OCI-LY7 (cell line): ENCODE data around the gene STK4. TPM values are rescaled to one million over a fixed set of nuclear protein-coding genes. Genes with fewer than 3 reads are reported as not detected.

Experiments
- BruUV-seq: library from RNA; stranded (reverse); fragments of 400-500 nt; replicated peaks from 2 replicates; lab custom pipeline; 2021; lab: Mats Ljungman, UMichigan
- CTCF ChIA-PET: fragments of 300-600 bp; sonication (Branson Sonifier 250); formaldehyde crosslinking; loops from one replicate; lab custom pipeline; 2022; ENCODE audit warnings: antibody characterized with exemption; ENCODE audit not compliant: unreplicated experiment; lab: Charles Lee
- POLR2A ChIA-PET: fragments of 300-600 bp; sonication (Branson Sonifier 250); formaldehyde crosslinking; loops from one replicate; lab custom pipeline; 2022; ENCODE audit warnings: antibody characterized with exemption; lab: Charles Lee
- DNase-seq: peaks from one replicate; pipeline ENCODE4 v3.0.0-alpha.2; 2015; ENCODE audit warnings: low spot score
- H2AFZ ChIP-seq: fragments of 200-600 bp; sonication (generic), shearing (Covaris generic); 2 replicates; pipeline ENCODE4 v1.6.1; 2014; ENCODE audit warnings: mild to moderate bottlenecking, antibody characterized with exemption, low read length, moderate library complexity
- H3K27ac ChIP-seq: fragments of 200-600 bp; sonication (generic); 2 replicates; pipeline ENCODE4 v1.5.1; 2014; ENCODE audit warnings: mixed run types, low read depth, mild to moderate bottlenecking, moderate library complexity, low read length, inconsistent platforms; ENCODE audit not compliant: poor library complexity, severe bottlenecking
- H3K36me3 ChIP-seq: fragments of 200-600 bp; sonication (generic); 2 replicates; pipeline ENCODE4 v1.6.1; 2014; ENCODE audit warnings: mild to moderate bottlenecking, antibody characterized with exemption, low read length, moderate library complexity, mixed read lengths; ENCODE audit not compliant: insufficient read depth
- H3K4me1 ChIP-seq: fragments of 200-600 bp; sonication (generic); 2 replicates; pipeline ENCODE4 v1.5.1; 2014; ENCODE audit warnings: mild to moderate bottlenecking, low read length; ENCODE audit not compliant: insufficient read depth, poor library complexity, severe bottlenecking
- H3K4me2 ChIP-seq: fragments of 200-600 bp; sonication (generic); 2 replicates; pipeline ENCODE4 v1.6.1; 2014; ENCODE audit warnings: mild to moderate bottlenecking, low read length
- H3K4me3 ChIP-seq: fragments of 200-600 bp; sonication (generic); 2 replicates; pipeline ENCODE4 v1.5.1; 2014; ENCODE audit warnings: mild to moderate bottlenecking, low read depth, low read length; ENCODE audit not compliant: poor library complexity, severe bottlenecking
- H3K79me2 ChIP-seq: fragments of 200-600 bp; sonication (generic); 2 replicates; pipeline ENCODE4 v1.6.1; 2016; ENCODE audit warnings: low read depth, mild to moderate bottlenecking, low read length, moderate library complexity, mixed read lengths; ENCODE audit not compliant: insufficient read depth
- H3K9me2 ChIP-seq: fragments of 200-600 bp; sonication (generic); 2 replicates; pipeline ENCODE4 v1.6.1; 2016; ENCODE audit warnings: mild to moderate bottlenecking, low read length, mixed read lengths; ENCODE audit not compliant: insufficient read depth
- H3K9me3 ChIP-seq: fragments of 200-600 bp; sonication (generic); 2 replicates; pipeline ENCODE4 v1.6.1; 2014; ENCODE audit warnings: mild to moderate bottlenecking, mixed run types, low read length, mixed read lengths
- H4K20me1 ChIP-seq: fragments of 200-600 bp; sonication (generic); 2 replicates; pipeline ENCODE4 v1.6.1; 2014; ENCODE audit warnings: mild to moderate bottlenecking, antibody characterized with exemption, low read length, moderate library complexity, mixed read lengths; ENCODE audit not compliant: insufficient read depth
- EZH2phosphoT487 ChIP-seq: fragments of 200-600 bp; sonication (generic); IDR thresholded peaks from 2 replicates; pipeline ENCODE4 v1.6.1; 2018; ENCODE audit warnings: low read depth, borderline replicate concordance, mild to moderate bottlenecking, mixed run types, antibody characterized with exemption, low read length, moderate library complexity, mixed read lengths
- intact Hi-C: fragments of 100-400 bp; cut with micrococcal nuclease; formaldehyde crosslinking; loops from one replicate; pipeline ENCODE4 v1.10.0; 2022; ENCODE audit not compliant: unreplicated experiment
- total RNA-seq, 2 experiments: library from RNA; depleted of rRNA in 1 of 2; stranded (reverse); fragments of >200 nt in 1 of 2; shearing (Covaris generic) in 1 of 2; gene quantifications; 2 replicates each; pipeline ENCODE4 v1.2.3, GENCODE V29; 2014 to 2022
- TF ChIP-seq, protein P1 (sequence below): fragments of 200-600 bp; sonication (generic); conservative IDR thresholded peaks from 2 replicates; pipeline ENCODE4 v1.5.1; 2014; ENCODE audit warnings: mild to moderate bottlenecking, antibody characterized with exemption, low read length, moderate library complexity, mixed read lengths

The STK4 gene
- total RNA-seq, 2 experiments from 2014 or later, result 67.9 to 140 TPM

- H2AFZ ChIP-seq, result no peak overlapping the region
- no peaks in the 10 kb centered on the region for H3K9me2 ChIP-seq
- ChIA-PET POLR2A (interaction anchor here (0.6 to 1.5 kb wide), 5 partner anchors 24 to 78 kb away, joined by 3 to 4 read pairs (median 3); no protein-coding TSS in a partner anchor), CTCF (no interaction called here)
- DNase-seq, result peak; percentile 75
- peak overlapping the region; percentile 73 for H3K4me2 ChIP-seq
- peaks cover 57% of the 10 kb centered on the region for H3K4me1 ChIP-seq
- no TSS peak for BruUV-seq
- peaks cover 56% of the 10 kb centered on the region for H3K79me2 ChIP-seq
- peaks cover 23% of the 10 kb centered on the region; the same call in 1 of the 2 replicates for H4K20me1 ChIP-seq
- H3K4me3 ChIP-seq, result peak overlapping the region; percentile 29
- H3K9me3 ChIP-seq, result no peaks in the 10 kb centered on the region
- TF ChIP-seq, protein P1, sequence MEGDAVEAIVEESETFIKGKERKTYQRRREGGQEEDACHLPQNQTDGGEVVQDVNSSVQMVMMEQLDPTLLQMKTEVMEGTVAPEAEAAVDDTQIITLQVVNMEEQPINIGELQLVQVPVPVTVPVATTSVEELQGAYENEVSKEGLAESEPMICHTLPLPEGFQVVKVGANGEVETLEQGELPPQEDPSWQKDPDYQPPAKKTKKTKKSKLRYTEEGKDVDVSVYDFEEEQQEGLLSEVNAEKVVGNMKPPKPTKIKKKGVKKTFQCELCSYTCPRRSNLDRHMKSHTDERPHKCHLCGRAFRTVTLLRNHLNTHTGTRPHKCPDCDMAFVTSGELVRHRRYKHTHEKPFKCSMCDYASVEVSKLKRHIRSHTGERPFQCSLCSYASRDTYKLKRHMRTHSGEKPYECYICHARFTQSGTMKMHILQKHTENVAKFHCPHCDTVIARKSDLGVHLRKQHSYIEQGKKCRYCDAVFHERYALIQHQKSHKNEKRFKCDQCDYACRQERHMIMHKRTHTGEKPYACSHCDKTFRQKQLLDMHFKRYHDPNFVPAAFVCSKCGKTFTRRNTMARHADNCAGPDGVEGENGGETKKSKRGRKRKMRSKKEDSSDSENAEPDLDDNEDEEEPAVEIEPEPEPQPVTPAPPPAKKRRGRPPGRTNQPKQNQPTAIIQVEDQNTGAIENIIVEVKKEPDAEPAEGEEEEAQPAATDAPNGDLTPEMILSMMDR, result no peak
- no peak for TF ChIP-seq EZH2phosphoT487
- H3K27ac ChIP-seq, result peak overlapping the region; percentile 66
- peaks cover 61% of the 10 kb centered on the region for H3K36me3 ChIP-seq
- intact Hi-C loops, result no loop called here
Measured at GRCh38 chr20:45052698-45053429, 86.6 kb downstream of the STK4 start.

DNA sequence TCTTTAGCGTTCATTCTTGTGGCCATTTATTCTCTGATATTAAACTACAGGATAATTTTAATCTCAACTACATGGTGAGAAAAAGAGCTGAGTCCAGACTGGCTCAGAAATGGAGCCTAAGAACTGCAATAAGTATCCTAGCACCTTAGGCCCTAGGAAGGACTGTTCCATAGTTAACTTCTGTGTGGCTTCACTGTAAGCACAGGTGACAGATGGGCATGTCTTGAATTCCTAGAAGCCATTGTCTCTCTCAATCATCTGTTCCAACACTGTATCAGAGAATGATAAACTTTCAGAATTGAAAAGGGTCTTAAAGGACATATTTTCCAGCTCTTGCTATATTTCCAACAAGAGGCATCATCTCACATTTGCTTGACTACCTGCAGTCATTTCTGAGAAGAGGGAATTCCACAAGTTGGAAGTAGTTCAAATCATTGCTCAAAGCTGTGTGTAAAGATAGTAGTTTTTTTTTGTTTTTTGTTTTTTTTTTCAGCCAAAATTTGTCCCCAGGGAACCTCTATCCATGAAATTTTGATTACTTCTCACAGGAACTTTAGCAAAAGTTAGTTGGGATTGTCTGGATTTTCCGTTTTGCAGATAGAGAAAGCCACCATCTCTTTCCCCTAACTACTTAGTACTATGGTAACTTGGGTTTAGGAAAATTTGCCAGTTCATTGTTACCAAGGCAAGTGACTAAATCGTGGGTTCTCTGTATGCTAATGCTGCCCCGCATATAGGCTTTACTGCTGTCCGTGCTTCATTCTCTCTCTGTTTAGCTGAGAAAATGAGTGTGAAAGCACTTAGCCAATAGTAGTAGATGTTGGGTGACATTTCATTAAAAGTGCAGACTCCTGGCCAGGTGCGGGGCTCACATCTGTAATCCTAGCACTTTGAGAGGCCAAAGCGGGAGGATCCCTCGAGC, 87.4 kb downstream of the STK4 start:
- no peak for DNase-seq
- Histone ChIP-seq H3K4me1 (peaks cover 55% of the 10 kb centered on the region), H3K79me2 (peaks cover 52% of the 10 kb centered on the region), H3K27ac (peak overlapping the region; percentile 66), H2AFZ (no peak overlapping the region), H3K4me3 (peak overlapping the region; percentile 29), H3K9me3 (no peaks in the 10 kb centered on the region), H3K9me2 (no peaks in the 10 kb centered on the region), H3K4me2 (peak overlapping the region; percentile 73), H4K20me1 (peaks cover 27% of the 10 kb centered on the region; the same call in 1 of the 2 replicates), H3K36me3 (peaks cover 63% of the 10 kb centered on the region)
- ChIA-PET CTCF (no interaction called here), POLR2A (interaction anchor here (0.6 to 1.5 kb wide), 6 partner anchors 25 to 79 kb away, joined by 3 to 7 read pairs (median 3); no protein-coding TSS in a partner anchor)
- TF ChIP-seq EZH2phosphoT487, result no peak
- TF ChIP-seq, protein P1, result no peak
- BruUV-seq, result no TSS peak
- intact Hi-C loops, result no loop called here
